Liver (tissue), 3 donors: Measurements from ENCODE around the gene SLC16A10.

Experiments
- ATF3 ChIP-seq: IDR thresholded peaks from 2 replicates; pipeline ENCODE4 v1.6.1; 2016; ENCODE audit warnings: antibody characterized with exemption
- CTCF ChIP-seq: fragments of 150-350 bp; IDR thresholded peaks from 2 replicates; pipeline ENCODE4 v1.5.1; 2017; ENCODE audit warnings: improper control_type of control experiment, low read depth, low read length; ENCODE audit not compliant: missing input control
- GABPA ChIP-seq, 2 donors: IDR thresholded peaks in 1 of 2; conservative IDR thresholded peaks in 1 of 2; 2 replicates each; pipeline ENCODE4 v1.6.1; 2016; ENCODE audit warnings: antibody characterized with exemption in 2 of 2, mild to moderate bottlenecking in 1 of 2, moderate library complexity in 1 of 2
- MAX ChIP-seq: IDR thresholded peaks from 2 replicates; pipeline ENCODE4 v1.6.1; 2016; ENCODE audit warnings: antibody characterized with exemption
- REST ChIP-seq: IDR thresholded peaks from 2 replicates; pipeline ENCODE4 v1.6.1; 2016; ENCODE audit warnings: antibody characterized with exemption, mild to moderate bottlenecking
- TAF1 ChIP-seq: conservative IDR thresholded peaks from 2 replicates; pipeline ENCODE4 v1.6.1; 2016; ENCODE audit warnings: antibody characterized with exemption, mild to moderate bottlenecking
- YY1 ChIP-seq: IDR thresholded peaks from 2 replicates; pipeline ENCODE4 v1.6.1; 2016; ENCODE audit warnings: antibody characterized with exemption, mild to moderate bottlenecking
- donor health status: healthy.
- donor health status: healthy.

GRCh38 chr6:111256646-111257045 is 169.3 kb downstream of the SLC16A10 start:
- TF ChIP-seq CTCF: no peak
- no peak for TF ChIP-seq YY1
- no peak for TF ChIP-seq GABPA (IDR thresholded peaks at IDR 0.05 in 1 of 2, conservative IDR thresholded peaks at IDR 0.05 in 1 of 2)
- TF ChIP-seq REST: no peak
- TF ChIP-seq ATF3: no peak
- no peak for TF ChIP-seq TAF1
- no peak for TF ChIP-seq MAX
